Osteoblast (primary cell): Measurements from ENCODE around the gene DIP2A. TPM values are rescaled to one million over a fixed set of nuclear protein-coding genes. Genes with fewer than 3 reads are reported as not detected.
"Not testable (repeated sequence)": the region's sequence is repeated elsewhere in the genome, so short reads cannot be mapped to it uniquely, and the experiment has no call there.

Experiments used
- DNase-seq: peaks from one replicate; pipeline ENCODE4 v3.0.0; 2011; ENCODE audit warnings: low spot score, mixed read lengths; ENCODE audit not compliant: insufficient read length; ENCODE audit errors: missing footprints
- H2AFZ ChIP-seq: 2 replicates; pipeline ENCODE4 v1.6.0; 2011; ENCODE audit warnings: mild to moderate bottlenecking, low read length
- H3K27ac ChIP-seq: 2 replicates; pipeline ENCODE4 v1.5.1; 2011; ENCODE audit warnings: mild to moderate bottlenecking, low read depth, low read length, moderate library complexity
- H3K27me3 ChIP-seq: 2 replicates; pipeline ENCODE4 v1.6.0; 2012; ENCODE audit warnings: mild to moderate bottlenecking, control low read depth, inconsistent platforms, low read length, moderate library complexity; ENCODE audit not compliant: insufficient read depth
- H3K36me3 ChIP-seq: 2 replicates; pipeline ENCODE4 v1.5.1; 2011; ENCODE audit warnings: mild to moderate bottlenecking, low read length, control low read depth, moderate library complexity; ENCODE audit not compliant: insufficient read depth
- H3K4me1 ChIP-seq: 2 replicates; pipeline ENCODE4 v1.5.1; 2011; ENCODE audit warnings: mild to moderate bottlenecking, low read length, control low read depth, moderate library complexity; ENCODE audit not compliant: insufficient read depth
- H3K4me2 ChIP-seq: 2 replicates; pipeline ENCODE4 v1.6.0; 2011; ENCODE audit warnings: mild to moderate bottlenecking, low read length; ENCODE audit not compliant: insufficient read depth
- H3K4me3 ChIP-seq: fragments of 200-600 bp; sonication (generic); 3 replicates; pipeline ENCODE4 v1.5.1; 2012; ENCODE audit warnings: mild to moderate bottlenecking, low read length, inconsistent platforms; ENCODE audit not compliant: insufficient read depth
- H3K79me2 ChIP-seq: 2 replicates; pipeline ENCODE4 v1.6.0; 2012; ENCODE audit warnings: mild to moderate bottlenecking, low read length, control low read depth, inconsistent platforms; ENCODE audit not compliant: insufficient read depth
- H3K9me3 ChIP-seq: 2 replicates; pipeline ENCODE4 v1.5.1; 2011; ENCODE audit warnings: low read depth, low read length, control low read depth
- H4K20me1 ChIP-seq: 2 replicates; pipeline ENCODE4 v1.6.0; 2012; ENCODE audit warnings: mild to moderate bottlenecking, low read length, control low read depth; ENCODE audit not compliant: insufficient read depth
- CTCF ChIP-seq: IDR thresholded peaks from 2 replicates; pipeline ENCODE4 v1.5.1; 2011; ENCODE audit warnings: mild to moderate bottlenecking, low read depth, low read length, moderate library complexity; ENCODE audit errors: extremely low read depth
- total RNA-seq: library from RNA; depleted of rRNA; stranded (reverse); fragments of >200 nt; gene quantifications from 2 replicates; pipeline ENCODE4 v1.2.3, GENCODE V29; 2012

Gene DIP2A
- total RNA-seq, 1 donor: 22.8 TPM

- TF ChIP-seq CTCF: no peak
- no peaks in the 10 kb centered on the region for H3K4me1 ChIP-seq
- DNase-seq: peak; percentile 79
- H3K27me3 ChIP-seq: no peaks in the 10 kb centered on the region
- peaks cover 29% of the 10 kb centered on the region for H3K36me3 ChIP-seq
- no peaks in the 10 kb centered on the region for H3K79me2 ChIP-seq
- H4K20me1 ChIP-seq: no peaks in the 10 kb centered on the region
- H3K4me3 ChIP-seq: no peak overlapping the region
- H2AFZ ChIP-seq: no peak overlapping the region
- H3K27ac ChIP-seq: no peak overlapping the region
- H3K4me2 ChIP-seq: no peak overlapping the region
- H3K9me3 ChIP-seq: no peaks in the 10 kb centered on the region
Measured at GRCh38 chr21:46429754-46430681, 28.7 kb upstream of the DIP2A start.

GRCh38 chr21:46431448-46431847 lies 27.2 kb upstream of the DIP2A start:
- no peak for TF ChIP-seq CTCF
- H3K4me1 ChIP-seq: no peaks in the 10 kb centered on the region
- H3K9me3 ChIP-seq: no peaks in the 10 kb centered on the region
- no peaks in the 10 kb centered on the region for H4K20me1 ChIP-seq
- peak; percentile 35 for DNase-seq
- no peak overlapping the region for H2AFZ ChIP-seq
- no peaks in the 10 kb centered on the region for H3K27me3 ChIP-seq
- no peak overlapping the region for H3K27ac ChIP-seq
- peaks cover 25% of the 10 kb centered on the region for H3K36me3 ChIP-seq
- no peak overlapping the region for H3K4me2 ChIP-seq
- H3K4me3 ChIP-seq: no peak overlapping the region
- no peaks in the 10 kb centered on the region for H3K79me2 ChIP-seq

- no peaks in the 10 kb centered on the region for H3K9me3 ChIP-seq
- no peak for TF ChIP-seq CTCF
- no peaks in the 10 kb centered on the region for H4K20me1 ChIP-seq
- H3K27ac ChIP-seq: no peak overlapping the region
- H3K4me1 ChIP-seq: no peaks in the 10 kb centered on the region
- no peaks in the 10 kb centered on the region for H3K27me3 ChIP-seq
- H3K36me3 ChIP-seq: peaks cover 26% of the 10 kb centered on the region
- H3K4me2 ChIP-seq: no peak overlapping the region
- DNase-seq: peak; percentile 70
- no peak overlapping the region for H2AFZ ChIP-seq
- H3K4me3 ChIP-seq: no peak overlapping the region
- H3K79me2 ChIP-seq: no peaks in the 10 kb centered on the region
Measured at GRCh38 chr21:46431884-46432488, 26.7 kb upstream of the DIP2A start.

- not testable (repeated sequence) for H3K27me3 ChIP-seq, H2AFZ ChIP-seq, H3K9me3 ChIP-seq, H4K20me1 ChIP-seq, H3K79me2 ChIP-seq, H3K4me3 ChIP-seq, H3K4me2 ChIP-seq, H3K4me1 ChIP-seq, H3K27ac ChIP-seq
- peak; percentile 44 for DNase-seq
- peaks cover 31% of the 10 kb centered on the region for H3K36me3 ChIP-seq
Measured at GRCh38 chr21:46433116-46433515, 25.6 kb upstream of the DIP2A start.
